ENCODE data around the gene SMYD4.

DNA sequence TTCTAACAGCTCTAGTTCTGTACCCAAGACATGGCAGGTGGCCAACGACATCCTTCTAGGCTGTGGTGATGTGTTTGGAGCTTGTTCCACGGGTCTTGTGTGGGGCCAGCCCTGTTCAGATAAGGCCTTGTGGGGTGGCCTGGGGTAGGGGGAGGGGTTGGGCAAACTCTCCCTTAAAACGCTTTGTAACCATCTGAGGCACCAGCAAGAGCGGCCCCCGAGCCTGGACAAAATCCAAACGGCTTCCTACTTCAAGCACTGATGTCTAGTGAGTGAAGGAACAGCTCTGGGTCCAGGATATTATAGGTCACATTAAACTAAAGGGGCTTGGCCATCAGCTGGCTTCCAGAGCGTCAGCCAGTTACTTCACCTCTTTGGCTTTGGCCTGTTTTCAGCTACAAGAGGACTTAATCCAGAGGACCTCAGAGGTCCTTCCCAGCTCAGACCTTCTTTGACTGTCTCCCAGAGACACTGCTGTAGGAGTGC, 56.0 kb downstream of the SMYD4 start:
- TF ChIP-seq, protein P1, sequence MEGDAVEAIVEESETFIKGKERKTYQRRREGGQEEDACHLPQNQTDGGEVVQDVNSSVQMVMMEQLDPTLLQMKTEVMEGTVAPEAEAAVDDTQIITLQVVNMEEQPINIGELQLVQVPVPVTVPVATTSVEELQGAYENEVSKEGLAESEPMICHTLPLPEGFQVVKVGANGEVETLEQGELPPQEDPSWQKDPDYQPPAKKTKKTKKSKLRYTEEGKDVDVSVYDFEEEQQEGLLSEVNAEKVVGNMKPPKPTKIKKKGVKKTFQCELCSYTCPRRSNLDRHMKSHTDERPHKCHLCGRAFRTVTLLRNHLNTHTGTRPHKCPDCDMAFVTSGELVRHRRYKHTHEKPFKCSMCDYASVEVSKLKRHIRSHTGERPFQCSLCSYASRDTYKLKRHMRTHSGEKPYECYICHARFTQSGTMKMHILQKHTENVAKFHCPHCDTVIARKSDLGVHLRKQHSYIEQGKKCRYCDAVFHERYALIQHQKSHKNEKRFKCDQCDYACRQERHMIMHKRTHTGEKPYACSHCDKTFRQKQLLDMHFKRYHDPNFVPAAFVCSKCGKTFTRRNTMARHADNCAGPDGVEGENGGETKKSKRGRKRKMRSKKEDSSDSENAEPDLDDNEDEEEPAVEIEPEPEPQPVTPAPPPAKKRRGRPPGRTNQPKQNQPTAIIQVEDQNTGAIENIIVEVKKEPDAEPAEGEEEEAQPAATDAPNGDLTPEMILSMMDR (IDR thresholded peaks at IDR 0.05) = no peak
- no peak for TF ChIP-seq POLR2A (IDR thresholded peaks at IDR 0.05)
- TF ChIP-seq EP300 (IDR thresholded peaks at IDR 0.05) = peak in 1 of 2 donors; percentile 5

Measured in tibial nerve (tissue), 4 donors.